Endothelial cell of umbilical vein (primary cell): Measurements from ENCODE around the gene DPF3. TPM values are rescaled to one million over a fixed set of nuclear protein-coding genes. Genes with fewer than 3 reads are reported as not detected.

Source experiments
- BruUV-seq: library from RNA; stranded (reverse); fragments of 400-500 nt; replicated peaks from 2 replicates; lab custom pipeline; 2021; lab: Mats Ljungman, UMichigan
- CTCF ChIA-PET: fragments of 300-600, 350-600 bp; sonication (Branson Sonifier 250); formaldehyde crosslinking; loops from one replicate; lab custom pipeline; 2021; ENCODE audit warnings: antibody characterized with exemption, inconsistent platforms; lab: Charles Lee
- POLR2A ChIA-PET: fragments of 300-600, 350-600 bp; sonication (Branson Sonifier 250); formaldehyde crosslinking; loops from one replicate; lab custom pipeline; 2021; ENCODE audit warnings: antibody characterized with exemption, inconsistent platforms; lab: Charles Lee
- DNase-seq: peaks from one replicate; pipeline ENCODE4 v3.0.0-alpha.2; 2011; ENCODE audit warnings: low read depth, low spot score
- FAIRE-seq: peaks from 2 replicates; lab custom pipeline; 2011; peaks lifted over from hg19 to GRCh38; lab: Jason Lieb, UNC
- H2AFZ ChIP-seq: 2 replicates; pipeline ENCODE4 v1.6.0; 2012; ENCODE audit warnings: low read depth, low read length, control low read depth, inconsistent platforms
- H3K27ac ChIP-seq: 2 replicates; pipeline ENCODE4 v1.5.1; 2011; ENCODE audit warnings: low read depth, mild to moderate bottlenecking, control low read depth, low read length, moderate library complexity; ENCODE audit not compliant: insufficient read depth
- H3K27me3 ChIP-seq, 2 experiments: 2 replicates each; pipeline versions ENCODE4 v1.6.0 to v1.6.1; 2011; ENCODE audit warnings: low read length in 2 of 2, mixed read lengths in 1 of 2; ENCODE audit not compliant: control insufficient read depth in 2 of 2, insufficient read depth in 2 of 2
- H3K36me3 ChIP-seq, 2 experiments: 2 replicates in 1 of 2; 3 replicates in 1 of 2; pipeline ENCODE4 v1.5.1; 2011; ENCODE audit warnings: low read length in 2 of 2, mild to moderate bottlenecking in 1 of 2, moderate library complexity in 1 of 2; ENCODE audit not compliant: control insufficient read depth in 2 of 2, insufficient read depth in 2 of 2; ENCODE audit errors: extremely low read depth in 1 of 2
- H3K4me1 ChIP-seq: 3 replicates; pipeline ENCODE4 v1.5.1; 2011; ENCODE audit warnings: mild to moderate bottlenecking, low read length; ENCODE audit not compliant: control insufficient read depth, insufficient read depth; ENCODE audit errors: extremely low read depth
- H3K4me2 ChIP-seq: 2 replicates; pipeline ENCODE4 v1.6.1; 2011; ENCODE audit warnings: low read length, control low read depth, mixed read lengths; ENCODE audit not compliant: insufficient read depth
- H3K4me3 ChIP-seq, 3 experiments: fragments of 200-600 bp in 1 of 3; sonication (generic), shearing (Covaris generic) in 1 of 3; replicated peaks in 1 of 3; 2 replicates each; pipeline ENCODE4 v1.5.1; 2011 to 2016; ENCODE audit warnings: control low read depth in 3 of 3, low read length in 3 of 3, mild to moderate bottlenecking in 2 of 3, inconsistent platforms in 1 of 3, low read depth in 1 of 3, moderate library complexity in 1 of 3; ENCODE audit not compliant: insufficient read depth in 1 of 3
- H3K79me2 ChIP-seq: 2 replicates; pipeline ENCODE4 v1.6.0; 2012; ENCODE audit warnings: low read length, inconsistent platforms; ENCODE audit not compliant: control insufficient read depth, insufficient read depth
- H3K9ac ChIP-seq: replicated peaks from 2 replicates; pipeline ENCODE3; 2011; ENCODE audit warnings: low read length, control low read depth; ENCODE audit not compliant: insufficient read depth; ENCODE audit errors: extremely low read depth
- H3K9me1 ChIP-seq: replicated peaks from 3 replicates; pipeline ENCODE4 v1.6.0; 2011; ENCODE audit warnings: mild to moderate bottlenecking, low read length; ENCODE audit not compliant: control insufficient read depth, insufficient read depth; ENCODE audit errors: extremely low read depth
- H3K9me3 ChIP-seq: replicated peaks from 2 replicates; pipeline ENCODE4 v1.5.1; 2012; ENCODE audit warnings: low read length, inconsistent platforms; ENCODE audit not compliant: control insufficient read depth, insufficient read depth
- H4K20me1 ChIP-seq: replicated peaks from 2 replicates; pipeline ENCODE3; 2011; ENCODE audit warnings: mild to moderate bottlenecking, low read length; ENCODE audit not compliant: control insufficient read depth, insufficient read depth; ENCODE audit errors: extremely low read depth
- FOS ChIP-seq: IDR thresholded peaks from 2 replicates; pipeline ENCODE4 v1.6.1; 2011; ENCODE audit warnings: mild to moderate bottlenecking, low read length, moderate library complexity, borderline replicate concordance; ENCODE audit not compliant: insufficient read depth
- JUN ChIP-seq: IDR thresholded peaks from 2 replicates; pipeline ENCODE4 v1.6.1; 2011; ENCODE audit warnings: borderline replicate concordance, low read depth; ENCODE audit not compliant: insufficient read length, insufficient read depth
- MAX ChIP-seq: IDR thresholded peaks from 2 replicates; pipeline ENCODE4 v1.6.1; 2011; ENCODE audit not compliant: insufficient read depth, insufficient read length
- MYC ChIP-seq: IDR thresholded peaks from one replicate; pipeline ENCODE4 v1.6.1; 2011; ENCODE audit warnings: mild to moderate bottlenecking, low read depth, low read length
- dilution Hi-C: fragments of 300-500 bp; cut with MboI; formaldehyde crosslinking; loops from one replicate; pipeline ENCODE4 v1.15.0; 2019; ENCODE audit warnings: low sequenced_read_pairs; ENCODE audit not compliant: extremely low pct_ligation_motif_present
- intact Hi-C: fragments of 100-400 bp; cut with micrococcal nuclease; formaldehyde crosslinking; loops from one replicate; pipeline ENCODE4 v1.10.0; 2022
- polyA plus RNA-seq, 4 experiments: library from polyadenylated mRNA; depleted of rRNA in 3 of 4; stranded (reverse) in 3 of 4; unstranded in 1 of 4; fragments of >200 nt; gene quantifications; 2 replicates each; pipeline versions ENCODE4 v1.2.1 to v1.2.3, GENCODE V29; 2011 to 2012; ENCODE audit warnings: missing spikeins in 1 of 4
- total RNA-seq: library from RNA; stranded (reverse); gene quantifications from 2 replicates; pipeline ENCODE4 v1.2.3, GENCODE V29; 2021
- TF ChIP-seq, protein P1 (sequence below), 2 donors: IDR thresholded peaks; 1 replicate in 1 of 2; 2 replicates in 1 of 2; pipeline ENCODE4 v1.5.1; 2011; ENCODE audit warnings: low read length in 2 of 2, mild to moderate bottlenecking in 2 of 2, moderate library complexity in 2 of 2, control low read depth in 1 of 2, inconsistent platforms in 1 of 2, low read depth in 1 of 2; ENCODE audit not compliant: insufficient read depth in 1 of 2; ENCODE audit errors: extremely low read depth in 1 of 2

Gene DPF3
- total and polyA plus RNA-seq, 2 donors (not counting 3 experiments of a cell fraction or from before 2014, with no cell fraction given): 2.4 to 3.5 TPM

DNA sequence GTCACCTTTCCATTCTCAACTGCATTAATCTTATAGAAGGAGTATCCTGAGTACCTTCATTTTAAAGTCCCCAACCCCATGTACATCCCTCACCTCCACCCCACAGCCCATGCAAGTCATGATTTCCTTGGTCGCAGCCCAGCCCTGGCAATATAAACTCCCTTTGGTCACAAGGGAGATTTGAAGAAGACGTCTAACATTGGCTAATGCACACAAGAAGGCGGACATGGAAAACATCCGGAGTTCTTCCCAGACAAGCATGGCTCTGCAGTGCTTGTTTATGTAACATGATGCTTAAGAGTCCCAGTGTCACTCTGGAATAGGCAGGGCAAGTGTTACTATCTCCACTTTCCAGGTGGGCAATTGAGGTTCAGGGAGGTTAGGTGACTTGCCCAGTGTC is 277.6 kb downstream of the DPF3 start:
- CTCF ChIA-PET: interaction anchor here (1.7 kb wide), 1 partner anchor 49 kb away, joined by 4 read pairs; no protein-coding TSS in a partner anchor
- no peak for TF ChIP-seq JUN
- no peak for TF ChIP-seq MYC
- Histone ChIP-seq H3K79me2 (no peaks in the 10 kb centered on the region), H3K4me2 (no peak overlapping the region), H3K9me1 (no peaks in the 10 kb centered on the region), H4K20me1 (no peaks in the 10 kb centered on the region), H3K27me3 (no peaks in the 10 kb centered on the region), H3K4me1 (peaks cover 44% of the 10 kb centered on the region), H3K36me3 (no peaks in the 10 kb centered on the region), H3K27ac (no peak overlapping the region), H2AFZ (no peak overlapping the region), H3K9ac (no peak overlapping the region), H3K4me3 (no peak overlapping the region), H3K9me3 (no peaks in the 10 kb centered on the region)
- no TSS peak for BruUV-seq
- FAIRE-seq: no peak
- no peak for DNase-seq
- dilution Hi-C loops (no loop called here), intact Hi-C loops (no loop called here)
- POLR2A ChIA-PET: interaction anchor here (1.2 kb wide), 1 partner anchor 62 kb away, joined by 3 read pairs; no protein-coding TSS in a partner anchor

- no peak overlapping the region for H3K27ac ChIP-seq
Observed at GRCh38 chr14:72615451-72616121, 278.3 kb downstream of the DPF3 start.

More at GRCh38 chr14:72615451-72616121, 278.3 kb downstream of the DPF3 start:
- peaks cover 44% of the 10 kb centered on the region for H3K4me1 ChIP-seq
- DNase-seq: peak; percentile 20
- BruUV-seq: no TSS peak
- no peak overlapping the region for H3K9ac ChIP-seq
- H4K20me1 ChIP-seq: no peaks in the 10 kb centered on the region
- POLR2A ChIA-PET: no interaction called here
- peak overlapping the region; percentile 23 for H3K4me2 ChIP-seq
- no peaks in the 10 kb centered on the region for H3K36me3 ChIP-seq
- peak; percentile 81 for FAIRE-seq
- CTCF ChIA-PET: no interaction called here
- H3K9me1 ChIP-seq: no peaks in the 10 kb centered on the region
- TF ChIP-seq JUN (no peak), MYC (no peak), FOS (peak; percentile 18), MAX (no peak)
- TF ChIP-seq, protein P1, sequence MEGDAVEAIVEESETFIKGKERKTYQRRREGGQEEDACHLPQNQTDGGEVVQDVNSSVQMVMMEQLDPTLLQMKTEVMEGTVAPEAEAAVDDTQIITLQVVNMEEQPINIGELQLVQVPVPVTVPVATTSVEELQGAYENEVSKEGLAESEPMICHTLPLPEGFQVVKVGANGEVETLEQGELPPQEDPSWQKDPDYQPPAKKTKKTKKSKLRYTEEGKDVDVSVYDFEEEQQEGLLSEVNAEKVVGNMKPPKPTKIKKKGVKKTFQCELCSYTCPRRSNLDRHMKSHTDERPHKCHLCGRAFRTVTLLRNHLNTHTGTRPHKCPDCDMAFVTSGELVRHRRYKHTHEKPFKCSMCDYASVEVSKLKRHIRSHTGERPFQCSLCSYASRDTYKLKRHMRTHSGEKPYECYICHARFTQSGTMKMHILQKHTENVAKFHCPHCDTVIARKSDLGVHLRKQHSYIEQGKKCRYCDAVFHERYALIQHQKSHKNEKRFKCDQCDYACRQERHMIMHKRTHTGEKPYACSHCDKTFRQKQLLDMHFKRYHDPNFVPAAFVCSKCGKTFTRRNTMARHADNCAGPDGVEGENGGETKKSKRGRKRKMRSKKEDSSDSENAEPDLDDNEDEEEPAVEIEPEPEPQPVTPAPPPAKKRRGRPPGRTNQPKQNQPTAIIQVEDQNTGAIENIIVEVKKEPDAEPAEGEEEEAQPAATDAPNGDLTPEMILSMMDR (IDR thresholded peaks at IDR 0.05; ENCODE audit: extremely low read depth in 1 of 2, insufficient read depth in 1 of 2, low read depth in 1 of 2, low read length in 2 of 2): no peak
- H2AFZ ChIP-seq: peak overlapping the region; percentile 14
- no peaks in the 10 kb centered on the region for H3K27me3 ChIP-seq
- no peak overlapping the region for H3K4me3 ChIP-seq
- H3K9me3 ChIP-seq: no peaks in the 10 kb centered on the region
- H3K79me2 ChIP-seq: no peaks in the 10 kb centered on the region
- intact Hi-C loops (no loop called here), dilution Hi-C loops (no loop called here)
